HG02588 (cell line): ENCODE data around the gene RHBDL1.

Experiments used
- ATAC-seq: cut with Tn5 transposase; IDR thresholded peaks from one replicate; pipeline ENCODE4 v1.9.1; 2021; ENCODE audit warnings: mild to moderate bottlenecking, moderate library complexity; ENCODE audit not compliant: unreplicated experiment

Gene RHBDL1

GRCh38 chr16:672371-672770 is 3.1 kb upstream of the RHBDL1 start:
- no peak for ATAC-seq

- no peak for ATAC-seq
Measured at GRCh38 chr16:672851-673250, 2.6 kb upstream of the RHBDL1 start.

- ATAC-seq: no peak
Measured at GRCh38 chr16:673399-673991, 2.0 kb upstream of the RHBDL1 start.

- no peak for ATAC-seq
Measured at GRCh38 chr16:674214-674881, 1.1 kb upstream of the RHBDL1 start.

GRCh38 chr16:675884-676564 is 553 bp downstream of the RHBDL1 start:
- no peak for ATAC-seq

GRCh38 chr16:676565-676902 is 1.1 kb downstream of the RHBDL1 start:
- ATAC-seq: no peak

- ATAC-seq: no peak
Measured at GRCh38 chr16:676913-677312, 1.4 kb downstream of the RHBDL1 start.

GRCh38 chr16:677316-678190 is 2.1 kb downstream of the RHBDL1 start:
- no peak for ATAC-seq

GRCh38 chr16:678209-678857 is 2.9 kb downstream of the RHBDL1 start:
- ATAC-seq: no peak

- ATAC-seq: no peak
Measured at GRCh38 chr16:678858-679813, 3.7 kb downstream of the RHBDL1 start.

GRCh38 chr16:679814-680624 is 4.5 kb downstream of the RHBDL1 start, which contains the start of gene STUB1:
TSS of gene STUB1 (plus strand) at chr16:680410. CDS start at chr16:680526, 116 bp downstream.
- ATAC-seq: peak; percentile 33

GRCh38 chr16:680625-680945 is 5.1 kb downstream of the RHBDL1 start:
- ATAC-seq: peak; percentile 2

GRCh38 chr16:680967-681745 is 5.7 kb downstream of the RHBDL1 start:
- ATAC-seq: no peak

- ATAC-seq: no peak
Measured at GRCh38 chr16:681746-682427, 6.4 kb downstream of the RHBDL1 start.

- ATAC-seq: no peak
Measured at GRCh38 chr16:682493-683395, 7.3 kb downstream of the RHBDL1 start.

GRCh38 chr16:683396-684070 is 8.1 kb downstream of the RHBDL1 start:
- ATAC-seq: no peak
